Measurements from ENCODE around the gene AMPD2. TPM values are rescaled to one million over a fixed set of nuclear protein-coding genes. Genes with fewer than 3 reads are reported as not detected.

The AMPD2 gene
- total and polyA plus RNA-seq, 2 donors (not counting 3 experiments of a cell fraction or from before 2014, with no cell fraction given) = 69.4 TPM

DNA sequence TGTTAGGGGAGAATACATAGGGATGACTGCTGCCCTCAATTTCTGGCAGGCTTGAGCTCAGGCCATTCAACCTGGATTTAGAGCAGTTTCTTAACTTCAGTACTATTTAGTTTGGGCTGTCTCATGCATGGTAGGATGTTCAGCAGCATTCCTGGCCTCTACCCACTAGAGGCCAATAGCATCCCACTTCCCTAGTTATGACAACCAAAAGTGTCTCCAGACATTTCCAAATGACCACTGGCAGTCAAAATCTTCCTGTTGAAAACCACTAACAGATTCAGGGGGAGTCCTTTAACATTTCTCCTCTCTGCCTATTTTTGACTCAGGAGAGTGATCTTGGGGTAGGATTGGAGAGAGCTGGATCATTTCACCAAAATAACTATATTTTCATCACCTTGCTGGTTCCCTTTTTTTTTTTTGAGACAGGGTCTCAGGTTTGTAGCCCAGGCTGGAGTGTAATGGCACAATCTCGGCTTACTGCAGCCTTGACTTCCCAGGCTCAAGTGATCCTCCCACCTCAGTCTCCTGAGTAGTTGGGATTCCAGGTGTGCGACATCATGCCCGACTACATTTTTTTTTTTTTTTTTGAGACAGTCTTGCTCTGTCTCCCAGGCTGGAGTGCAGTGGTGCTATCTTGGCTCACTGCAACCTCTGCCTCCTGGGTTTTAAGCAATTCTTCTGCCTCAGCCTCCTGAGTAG lies 8.9 kb upstream of the AMPD2 start:
- FAIRE-seq = no peak
- no peak for DNase-seq (ENCODE audit: low read depth, low spot score)
- Histone ChIP-seq H2AFZ (ENCODE audit: low read depth, low read length) (no peak overlapping the region), H3K4me1 (ENCODE audit: control insufficient read depth, extremely low read depth, insufficient read depth, low read length) (peaks cover 24% of the 10 kb centered on the region), H3K9me1 (replicated peaks; ENCODE audit: control insufficient read depth, extremely low read depth, insufficient read depth, low read length) (no peaks in the 10 kb centered on the region), H3K4me3 (replicated peaks in 1 of 3; ENCODE audit: insufficient read depth in 1 of 3, low read depth in 1 of 3, low read length in 3 of 3) (no peak overlapping the region), H3K27me3 (ENCODE audit: control insufficient read depth in 2 of 2, insufficient read depth in 2 of 2, low read length in 2 of 2) (no peaks in the 10 kb centered on the region), H4K20me1 (replicated peaks; ENCODE audit: control insufficient read depth, extremely low read depth, insufficient read depth, low read length) (no peaks in the 10 kb centered on the region), H3K9ac (replicated peaks; ENCODE audit: extremely low read depth, insufficient read depth, low read length) (no peak overlapping the region), H3K79me2 (ENCODE audit: control insufficient read depth, insufficient read depth, low read length) (no peaks in the 10 kb centered on the region), H3K27ac (ENCODE audit: insufficient read depth, low read depth, low read length) (no peak overlapping the region), H3K36me3 (ENCODE audit: control insufficient read depth in 2 of 2, extremely low read depth in 1 of 2, insufficient read depth in 2 of 2, low read length in 2 of 2) (no peaks in the 10 kb centered on the region), H3K4me2 (ENCODE audit: insufficient read depth, low read length) (no peak overlapping the region), H3K9me3 (replicated peaks; ENCODE audit: control insufficient read depth, insufficient read depth, low read length) (no peaks in the 10 kb centered on the region)
- intact Hi-C loops (cut with micrococcal nuclease) (loop anchor here (10.0 kb wide), 1 partner anchor 126 kb away; the partner anchor contains the start of gene ATXN7L2), dilution Hi-C loops (cut with MboI; ENCODE audit: extremely low pct_ligation_motif_present, low sequenced_read_pairs) (no loop called here)
- ChIA-PET CTCF (interaction anchor here (0.7 to 1.9 kb wide), 4 partner anchors 9 to 65 kb away, joined by 3 to 7 read pairs (median 4); partner anchors contain the start of gene GNAI3), POLR2A (interaction anchor here (0.7 kb wide), 1 partner anchor 20 kb away, joined by 3 read pairs; no protein-coding TSS in a partner anchor)
- TF ChIP-seq FOS (IDR thresholded peaks at IDR 0.05; ENCODE audit: borderline replicate concordance, insufficient read depth, low read length) = no peak
- TF ChIP-seq MYC (IDR thresholded peaks at IDR 0.05; ENCODE audit: low read depth, low read length) = no peak
- no peak for TF ChIP-seq JUN (IDR thresholded peaks at IDR 0.05; ENCODE audit: borderline replicate concordance, insufficient read depth, insufficient read length, low read depth)
- TF ChIP-seq POLR2A (IDR thresholded peaks at IDR 0.05; ENCODE audit: low read depth, low read length) = no peak
- no peak for TF ChIP-seq GATA2 (IDR thresholded peaks at IDR 0.05; ENCODE audit: insufficient read depth, insufficient read length, low read depth, low read length)
- no peak for TF ChIP-seq POLR2AphosphoS5 (IDR thresholded peaks at IDR 0.05; ENCODE audit: insufficient read depth, low read depth, low read length)
- TF ChIP-seq MAX (IDR thresholded peaks at IDR 0.05; ENCODE audit: insufficient read depth, insufficient read length) = no peak
- no peak for TF ChIP-seq EZH2 (IDR thresholded peaks at IDR 0.05; ENCODE audit: borderline replicate concordance, low read depth, low read length, severe bottlenecking)
- TF ChIP-seq CTCF (IDR thresholded peaks at IDR 0.05; ENCODE audit: extremely low read depth in 1 of 2, insufficient read depth in 1 of 2, low read depth in 1 of 2, low read length in 2 of 2) = no peak
- no TSS peak for BruUV-seq (replicated peaks)
